Cerebellar nuclear complex (tissue), 1 donor: ENCODE data around the gene NEDD9.

Source experiments
- DNase-seq, 2 experiments: peaks; one replicate each; lab custom pipeline; 2025; lab: John Stamatoyannopoulos, UW

NEDD9 gene

DNA sequence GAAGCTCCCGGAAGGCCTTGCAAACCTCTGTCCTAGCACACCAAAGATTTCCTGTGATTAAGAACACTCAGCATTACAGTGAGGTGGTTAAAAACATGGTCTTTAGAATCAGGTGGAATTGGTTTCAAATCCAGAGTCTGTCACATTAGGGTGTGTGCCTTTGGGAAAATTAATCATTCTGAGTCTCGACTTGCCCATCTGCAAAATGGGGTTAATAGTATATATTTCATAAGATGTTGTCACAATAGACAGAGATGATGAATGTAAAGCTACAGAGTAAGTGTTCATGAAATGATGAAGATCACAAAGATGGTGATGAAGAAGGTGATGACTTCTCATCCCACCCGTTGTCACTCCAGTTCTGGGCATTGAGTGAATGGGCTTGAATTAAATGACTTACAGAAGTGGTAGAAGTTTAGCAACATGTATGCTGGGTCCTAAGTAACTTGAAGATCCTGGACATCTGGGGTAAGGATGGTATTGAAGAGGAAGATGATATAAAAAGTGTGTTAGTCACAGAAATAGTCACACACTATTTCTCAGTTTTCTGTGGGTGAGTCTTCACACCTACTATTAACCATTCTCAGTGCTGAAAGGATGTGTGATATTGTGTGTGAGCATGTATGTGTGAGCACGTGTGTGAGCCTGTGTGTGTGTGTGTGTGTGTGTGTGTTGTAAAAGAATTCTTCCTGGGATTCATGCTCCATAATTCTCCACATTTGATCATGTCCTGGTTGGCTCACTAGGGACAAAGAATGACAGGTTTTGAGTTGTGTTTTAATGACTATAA lies 28.0 kb upstream of the NEDD9 start:
- no peak for DNase-seq

DNA sequence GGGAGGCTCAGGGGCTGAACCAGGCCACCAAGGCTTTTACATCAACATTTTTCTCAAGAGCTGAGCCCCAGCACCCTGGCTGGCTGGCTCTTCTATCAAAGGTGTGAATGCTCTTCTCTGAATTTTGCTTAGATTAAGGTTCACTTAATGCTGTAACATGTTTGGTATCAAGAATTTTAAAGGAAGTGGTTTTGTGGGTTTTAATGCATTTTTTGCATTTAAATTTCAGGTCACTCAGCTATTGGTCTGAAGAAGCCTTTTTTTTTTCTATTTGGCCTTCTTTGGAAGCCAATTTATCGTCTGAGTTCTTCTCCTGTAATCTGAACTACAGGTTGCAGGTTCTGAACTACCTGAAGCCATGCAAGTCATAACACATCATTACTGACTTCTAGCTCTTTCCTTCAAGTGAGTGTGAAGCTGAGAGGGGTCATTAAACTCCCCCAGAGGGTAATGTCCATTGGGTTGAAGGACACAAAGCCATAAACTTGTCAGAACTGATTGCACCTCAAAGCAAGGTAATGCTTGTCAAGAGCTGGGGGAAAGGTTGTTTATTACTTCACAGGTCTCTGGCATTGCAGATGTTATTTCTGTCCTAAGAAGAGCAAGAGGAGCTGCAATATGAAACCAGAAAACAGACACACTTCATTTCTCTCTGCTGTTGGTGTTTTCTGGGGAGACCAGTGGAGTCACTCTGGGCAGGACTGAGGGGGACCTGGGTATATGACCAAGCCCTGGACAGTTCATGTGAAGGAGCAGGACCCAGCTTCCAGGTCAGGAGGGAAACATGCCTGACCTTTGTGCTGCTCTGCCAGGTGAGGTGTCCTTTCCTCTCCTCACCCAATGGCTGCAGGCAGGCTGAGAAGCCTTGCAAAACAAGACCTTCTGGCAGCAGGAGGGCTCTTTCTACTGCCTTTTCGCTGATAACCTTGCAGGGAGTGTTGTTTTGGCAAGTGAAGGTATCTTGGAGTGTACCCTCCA lies 26.1 kb upstream of the NEDD9 start:
- no peak for DNase-seq

DNA sequence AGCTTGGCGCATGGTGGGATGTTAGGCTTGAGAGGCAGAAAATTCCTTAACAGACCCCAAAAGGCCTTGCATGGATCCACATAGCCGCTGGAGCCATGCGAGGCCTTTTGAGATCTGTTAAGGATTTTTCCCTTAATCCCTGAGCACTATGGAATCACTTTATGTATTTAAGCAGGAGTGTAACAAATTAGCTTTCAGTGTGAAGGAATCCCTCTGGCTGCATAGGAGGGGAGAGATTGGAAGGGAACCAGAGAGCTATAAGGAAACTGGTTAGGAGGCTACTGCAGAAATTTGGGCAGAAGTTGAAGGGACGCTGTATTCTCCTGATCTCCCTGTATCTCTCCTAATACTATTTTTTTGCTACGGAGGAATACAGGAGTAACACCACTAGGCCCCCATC lies 23.1 kb upstream of the NEDD9 start:
- DNase-seq: no peak

DNA sequence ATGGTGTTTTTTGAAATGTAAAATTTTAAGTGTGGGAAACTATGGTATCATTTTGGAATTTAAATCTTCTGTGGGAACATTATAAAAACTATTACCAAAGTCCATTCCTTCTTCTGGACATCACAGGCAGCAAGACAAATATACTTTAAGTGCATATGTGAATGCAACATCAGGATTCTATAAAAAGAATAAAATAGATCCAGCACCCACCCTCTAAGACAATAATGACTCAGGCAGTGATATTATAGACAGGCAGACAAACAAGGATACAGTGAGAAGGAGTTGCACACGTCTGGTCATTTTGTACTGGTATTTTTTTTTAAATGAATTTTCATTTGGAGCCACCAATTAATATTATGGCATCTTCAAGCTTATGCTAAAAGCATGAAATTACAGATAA lies 21.1 kb upstream of the NEDD9 start:
- DNase-seq: no peak

DNA sequence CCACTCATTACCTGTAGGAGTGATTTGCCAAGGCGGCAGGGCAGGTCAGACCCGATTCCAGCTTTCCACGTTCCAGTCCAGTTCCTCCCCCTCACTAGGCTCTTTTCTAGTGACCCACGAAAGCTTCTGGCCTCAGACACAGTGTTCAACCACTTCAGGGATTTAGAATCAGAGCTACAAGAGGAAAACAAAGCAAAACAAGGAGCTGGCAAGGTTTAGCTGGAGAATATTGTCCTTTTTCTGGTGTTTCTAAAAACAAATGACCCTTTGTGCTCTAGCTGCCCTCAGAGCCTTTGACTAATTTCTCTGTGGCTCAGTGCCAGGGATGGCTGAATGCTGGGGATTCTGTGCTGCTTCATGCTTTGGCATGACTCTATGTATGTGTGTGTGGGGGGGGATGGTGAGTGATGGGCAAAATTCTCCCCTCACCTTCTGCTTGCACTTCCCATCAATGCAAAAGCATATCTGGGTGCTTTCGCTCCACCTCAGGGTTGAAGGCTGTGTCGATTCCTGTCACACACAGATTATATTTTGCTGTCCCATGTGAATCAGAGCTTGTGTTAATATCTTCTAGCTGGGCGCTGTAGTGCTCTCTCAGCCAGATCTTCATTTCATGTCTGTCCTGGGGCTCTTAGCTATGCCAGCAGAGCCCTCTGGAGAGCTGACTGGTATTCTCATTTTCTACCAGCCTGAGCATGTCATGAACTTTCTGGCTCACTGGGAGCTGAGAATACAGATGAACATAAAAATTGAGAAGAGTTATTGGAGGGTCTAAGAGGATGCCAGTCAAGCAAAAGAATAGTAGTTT lies 19.3 kb upstream of the NEDD9 start:
- no peak for DNase-seq

DNA sequence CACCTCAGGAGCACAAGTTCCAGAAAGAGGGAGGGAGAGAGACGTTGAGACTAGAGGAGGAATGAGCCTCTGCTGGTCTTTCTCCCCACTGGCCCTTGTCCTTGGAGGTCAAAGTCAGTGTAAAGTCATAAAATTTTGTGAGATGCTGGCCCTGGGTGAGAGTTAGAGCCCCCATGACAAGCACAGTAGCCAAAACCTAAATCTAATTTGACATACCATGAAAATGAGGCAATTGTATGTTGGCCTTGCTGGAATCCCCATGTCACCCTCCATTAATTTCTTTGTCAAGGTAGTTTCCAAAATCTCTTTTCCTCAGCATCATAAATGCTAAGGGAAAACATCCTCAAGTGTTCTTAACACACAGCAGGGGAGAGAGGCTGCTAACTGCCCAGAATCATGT lies 17.6 kb upstream of the NEDD9 start:
- DNase-seq: no peak

DNA sequence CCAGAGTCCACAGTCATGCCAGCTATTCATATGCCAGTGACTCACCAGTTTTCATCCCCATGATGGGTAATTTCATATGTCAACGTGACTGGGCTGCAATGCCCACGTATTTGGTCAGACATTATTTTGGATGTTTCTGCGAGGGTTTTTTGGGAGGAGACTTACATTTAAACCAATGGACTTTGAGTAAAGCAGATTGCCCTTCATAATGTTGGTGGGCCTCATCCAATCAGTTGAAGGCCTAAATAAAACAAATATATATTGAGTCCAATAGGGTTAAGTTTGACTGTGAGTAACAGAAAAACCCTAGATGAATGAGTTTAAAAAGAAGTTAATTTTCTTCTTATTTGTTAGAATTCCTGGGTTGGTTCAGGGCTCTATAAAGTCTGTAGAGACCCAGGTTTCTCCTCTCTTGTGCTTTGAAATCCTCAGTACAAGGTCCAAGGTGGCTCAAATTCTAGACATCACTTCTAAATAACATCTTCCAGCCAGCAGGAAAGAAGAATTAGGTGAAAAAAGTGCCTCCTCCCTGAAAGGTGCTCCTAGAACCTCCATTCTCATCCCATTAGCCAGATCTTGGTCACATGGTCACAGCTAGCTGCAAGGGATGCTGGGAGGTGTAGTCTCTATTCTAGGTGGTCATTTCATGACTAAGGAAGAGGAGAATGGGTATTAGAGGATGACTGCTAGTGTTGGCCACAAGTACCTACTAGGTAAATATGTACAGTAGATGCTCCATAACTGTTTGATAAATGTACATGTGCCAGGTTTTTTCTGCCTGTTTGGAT lies 16.7 kb upstream of the NEDD9 start:
- no peak for DNase-seq

DNA sequence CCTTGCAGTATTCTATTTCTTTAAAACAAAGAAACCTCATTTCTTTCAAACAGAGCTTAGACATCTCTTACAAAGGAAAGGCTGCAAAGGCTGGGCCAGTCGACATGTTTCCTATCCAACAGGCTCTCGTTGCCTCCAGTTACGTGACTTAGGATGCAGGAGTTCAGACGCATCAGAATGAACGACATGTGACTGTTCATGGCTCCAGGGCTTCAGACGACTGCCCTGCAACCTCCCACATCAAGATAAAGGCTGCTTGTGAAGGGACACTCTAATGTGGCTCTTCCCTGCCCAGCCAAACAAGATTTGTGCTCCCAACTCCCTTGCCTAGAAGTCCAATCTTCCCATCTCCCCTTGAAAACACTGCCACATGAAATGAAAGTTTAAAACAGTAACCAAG lies 14.3 kb upstream of the NEDD9 start:
- no peak for DNase-seq

DNA sequence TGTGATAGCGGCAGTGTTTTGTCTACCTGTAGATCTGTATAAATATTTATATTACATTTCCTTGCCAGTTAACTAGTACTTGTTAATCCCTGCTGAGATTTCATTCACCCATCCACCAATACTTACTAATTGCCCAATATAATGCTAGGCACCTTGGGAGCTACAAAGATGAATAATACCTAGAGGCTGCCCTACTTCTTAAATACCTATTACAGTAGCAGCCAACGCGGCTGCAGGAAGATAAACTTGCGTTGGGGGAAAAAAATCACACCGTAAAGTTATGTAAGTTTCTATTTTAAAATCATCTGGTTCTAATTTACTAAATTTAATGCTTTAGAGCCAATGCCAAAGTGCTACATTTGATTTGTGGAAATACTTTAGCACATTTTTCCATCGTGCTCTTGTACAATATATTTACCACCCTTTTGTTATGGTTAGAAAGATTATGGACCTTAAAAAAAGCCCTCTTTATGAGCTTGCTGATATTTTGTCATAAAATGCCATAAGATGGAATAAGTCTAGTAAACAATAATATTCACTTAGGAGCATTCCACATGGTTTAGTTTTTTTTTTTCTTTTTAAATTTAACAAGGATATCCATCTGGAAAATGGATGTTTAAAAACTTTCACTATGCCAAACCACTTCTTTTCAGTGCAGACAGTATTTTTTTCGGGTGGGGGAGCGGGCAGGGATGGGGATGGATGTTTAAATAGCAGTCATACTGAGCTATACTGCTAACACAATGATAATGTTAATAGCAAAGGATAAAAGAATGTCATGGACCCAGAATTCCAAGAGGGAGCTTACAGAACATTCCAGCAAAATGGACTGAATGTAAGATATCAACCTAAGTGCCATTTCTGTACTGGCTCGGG lies 13.2 kb upstream of the NEDD9 start:
- no peak for DNase-seq

DNA sequence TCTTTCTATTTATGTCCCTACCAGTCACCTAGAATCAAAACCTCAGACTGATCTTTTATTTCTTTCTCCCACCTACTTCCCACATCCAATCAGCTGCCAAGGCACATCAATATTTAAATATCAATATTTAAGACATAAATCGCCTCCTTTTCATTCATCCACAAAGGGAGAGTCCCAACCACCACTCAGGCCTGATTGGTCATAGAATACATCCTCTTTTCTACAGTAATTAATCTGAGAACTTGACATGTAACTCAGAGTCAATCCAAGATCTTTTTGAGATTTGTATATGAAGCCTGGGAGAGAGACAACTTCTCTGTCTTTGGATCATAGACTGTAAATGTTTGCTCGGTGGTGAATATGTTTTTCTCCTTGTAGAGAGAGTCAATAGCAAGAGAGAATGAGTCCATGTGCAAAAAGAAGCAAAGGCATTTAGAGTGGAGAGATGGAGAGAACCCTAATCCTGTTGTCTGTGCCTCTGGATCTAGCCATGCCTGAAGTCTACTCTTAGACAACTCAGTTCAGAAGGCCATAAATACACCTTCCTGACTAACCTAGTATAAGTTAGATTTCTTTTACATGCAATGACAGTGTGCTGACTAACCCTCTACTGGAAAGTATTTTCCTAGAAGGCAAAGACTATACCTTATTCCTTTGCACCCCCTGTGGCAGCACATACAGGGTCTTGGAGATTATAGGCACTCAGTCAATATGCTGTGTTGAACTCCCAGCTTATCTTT lies 12.1 kb upstream of the NEDD9 start:
- DNase-seq: no peak

DNA sequence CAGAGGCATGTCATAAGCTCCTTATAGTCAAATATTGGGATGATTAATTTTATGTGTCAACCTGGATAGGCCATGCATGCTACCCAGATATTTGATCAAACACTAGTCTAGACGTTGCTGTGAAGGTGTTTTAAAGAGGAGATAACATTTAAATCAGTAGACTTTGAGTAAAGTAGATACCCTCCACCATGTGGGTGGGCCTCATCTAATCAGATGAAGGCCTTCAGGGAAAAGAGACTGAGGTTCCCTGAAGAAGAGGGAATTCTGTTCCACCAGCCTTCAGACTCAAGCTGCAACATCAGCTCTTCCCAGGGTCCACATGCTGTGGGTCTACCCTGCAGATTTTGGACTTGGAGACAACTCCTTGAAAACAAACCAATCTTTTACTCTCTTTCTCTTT lies 11.4 kb upstream of the NEDD9 start:
- no peak for DNase-seq

DNA sequence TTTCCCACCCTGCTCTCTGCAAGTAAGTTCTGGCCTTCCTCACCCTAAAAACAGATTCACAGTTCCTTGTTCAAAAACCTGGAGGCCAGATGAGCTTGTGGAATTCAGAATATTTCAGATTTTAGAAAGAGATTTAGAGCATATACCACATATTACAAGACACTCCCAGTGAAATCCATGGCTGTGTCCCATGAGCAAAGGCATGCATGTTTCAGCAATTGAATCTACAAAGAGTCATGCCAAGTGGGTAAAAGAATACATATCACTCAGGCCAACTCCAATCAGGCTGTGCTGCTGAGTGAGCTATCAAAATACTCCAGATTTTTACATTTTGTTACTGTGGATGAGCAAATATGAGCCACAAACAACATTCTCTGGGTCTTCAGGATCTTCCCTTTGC lies 10.2 kb upstream of the NEDD9 start:
- DNase-seq: no peak

DNA sequence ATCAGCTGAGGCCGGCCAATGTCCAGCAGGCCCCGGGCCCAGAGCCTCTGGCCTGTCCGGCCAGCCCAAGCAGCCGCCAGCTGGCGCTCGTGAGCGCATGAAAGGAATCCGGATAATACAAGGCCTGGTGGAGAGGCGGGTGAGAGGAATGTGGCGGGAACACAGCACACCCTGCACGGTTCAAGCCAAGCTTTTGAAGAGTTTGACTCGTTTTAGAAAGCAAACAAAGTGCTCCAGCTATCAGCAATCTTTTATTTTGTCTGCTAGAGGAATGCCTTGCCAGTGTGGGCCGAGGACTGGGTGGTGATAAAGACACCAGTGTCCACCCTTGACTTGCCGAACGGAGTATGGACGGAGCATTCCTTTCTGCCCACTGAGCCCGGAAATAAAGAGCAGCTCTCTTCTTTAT lies 9.3 kb upstream of the NEDD9 start:
- DNase-seq: no peak

DNA sequence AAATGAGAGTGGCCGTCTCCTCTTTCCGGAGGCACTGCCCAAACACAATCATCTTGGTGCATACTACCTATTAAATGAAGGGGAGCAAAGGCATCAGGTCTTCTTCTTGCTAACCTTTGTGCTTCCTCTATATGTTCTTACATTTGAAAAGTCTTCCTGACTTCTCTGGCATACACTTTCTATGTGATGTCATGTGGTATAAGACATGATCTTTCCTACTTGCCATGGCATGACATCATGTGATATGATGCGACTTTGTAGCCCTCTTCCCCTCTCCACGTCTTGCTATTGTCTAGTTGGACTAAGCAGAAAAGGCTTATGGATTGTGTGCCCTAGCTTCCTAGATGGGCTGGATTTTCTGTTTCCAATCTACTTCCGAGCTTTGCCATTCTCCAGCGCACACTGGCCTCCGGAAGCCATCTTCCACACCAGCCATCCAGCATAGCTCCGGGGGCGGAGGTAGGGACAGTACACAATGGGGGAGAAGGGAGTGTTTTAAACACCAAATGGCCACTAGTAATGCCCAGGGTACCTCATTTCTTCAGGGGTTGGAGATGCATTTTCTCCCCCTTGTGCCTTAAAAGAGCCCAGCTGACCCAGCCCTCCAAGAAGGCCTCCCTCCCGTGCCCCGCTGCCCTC lies 8.8 kb upstream of the NEDD9 start:
- no peak for DNase-seq

DNA sequence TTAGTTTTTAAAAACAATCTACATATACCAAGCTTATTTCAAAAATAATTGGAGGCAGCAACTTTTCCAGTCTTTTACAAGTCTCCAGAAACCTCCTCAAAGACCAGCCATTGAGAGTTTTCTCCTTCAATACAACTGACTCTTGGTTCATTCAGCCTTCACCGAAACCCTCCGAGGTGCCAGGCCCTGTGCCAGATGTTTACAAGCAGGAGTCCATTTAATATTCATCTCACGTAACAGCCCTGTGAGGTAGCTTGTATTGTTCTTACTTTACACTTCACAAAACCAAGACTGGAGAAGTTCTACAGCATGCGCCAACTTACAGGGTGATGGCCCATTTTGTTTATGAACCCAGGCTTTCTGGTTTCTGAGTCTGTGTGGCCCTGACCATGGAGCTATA lies 5.5 kb upstream of the NEDD9 start:
- DNase-seq: no peak

DNA sequence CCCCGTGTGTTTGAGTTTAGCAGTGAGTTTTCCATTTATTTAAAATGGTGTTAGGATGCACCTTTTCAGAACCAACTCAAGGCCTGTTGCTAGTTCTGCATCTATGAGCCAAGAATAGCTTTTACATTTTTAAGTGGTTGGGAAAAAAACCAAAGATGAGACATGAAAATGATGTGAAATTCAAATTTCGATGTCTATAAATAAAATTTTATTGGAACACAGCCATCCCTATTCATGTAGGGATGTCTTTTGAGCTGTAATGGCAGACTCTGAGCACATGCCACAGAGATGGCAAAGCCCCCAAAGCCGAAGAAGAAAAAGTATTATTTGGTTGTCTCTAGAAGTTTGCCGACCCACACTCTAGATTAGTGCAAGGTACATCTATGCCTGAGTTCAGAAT lies 5.0 kb upstream of the NEDD9 start:
- no peak for DNase-seq

DNA sequence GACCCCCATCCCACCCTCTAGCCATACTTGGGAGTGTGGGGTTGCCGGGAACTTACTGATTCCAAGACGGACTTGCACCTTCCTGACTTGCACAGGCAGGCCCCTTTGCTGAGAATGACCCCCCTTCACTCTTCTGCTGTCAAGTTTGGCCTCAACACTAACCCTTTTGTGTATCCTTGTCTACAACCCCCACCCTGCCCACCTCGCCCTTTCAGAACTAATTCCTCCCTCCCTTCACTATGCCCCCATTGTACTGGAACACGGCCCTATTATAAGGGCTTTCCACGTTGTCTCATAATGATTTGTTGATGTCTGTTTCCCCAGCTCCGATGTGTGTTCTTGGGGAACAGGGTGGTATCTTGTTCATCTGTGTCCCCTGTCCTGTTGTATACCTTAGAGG lies 4.4 kb upstream of the NEDD9 start:
- no peak for DNase-seq

DNA sequence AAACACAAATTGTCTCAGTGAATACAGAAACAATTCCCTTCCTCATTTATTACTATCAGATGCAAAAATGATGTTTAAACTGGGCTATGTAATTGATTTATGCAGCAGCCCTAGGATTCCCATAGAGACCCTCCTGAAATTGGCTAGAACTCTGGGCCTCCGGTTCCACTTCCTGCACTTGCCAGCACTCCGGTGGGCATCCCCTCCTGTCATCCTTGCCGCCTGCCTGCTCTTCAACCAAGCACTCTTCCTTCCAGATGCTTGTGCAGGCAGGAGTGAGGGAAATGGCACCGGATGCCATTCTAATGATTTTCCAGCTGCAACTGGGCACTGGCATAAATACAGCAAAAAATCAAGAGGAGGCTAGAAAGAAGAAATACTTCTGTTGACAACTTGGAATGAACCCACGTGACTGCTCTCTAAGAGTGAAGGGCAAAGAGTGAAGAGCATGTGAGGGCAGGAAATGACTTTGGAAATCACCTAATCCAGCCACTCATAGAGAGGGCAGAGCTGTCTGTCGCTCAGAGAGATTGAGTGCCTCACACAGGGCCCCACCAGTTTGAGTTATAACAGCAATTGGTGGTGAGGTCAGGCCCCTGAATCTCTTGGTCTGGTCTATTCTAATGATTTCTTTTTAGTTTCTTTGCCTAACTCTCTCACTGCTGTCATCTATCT lies 3.7 kb upstream of the NEDD9 start:
- no peak for DNase-seq

DNA sequence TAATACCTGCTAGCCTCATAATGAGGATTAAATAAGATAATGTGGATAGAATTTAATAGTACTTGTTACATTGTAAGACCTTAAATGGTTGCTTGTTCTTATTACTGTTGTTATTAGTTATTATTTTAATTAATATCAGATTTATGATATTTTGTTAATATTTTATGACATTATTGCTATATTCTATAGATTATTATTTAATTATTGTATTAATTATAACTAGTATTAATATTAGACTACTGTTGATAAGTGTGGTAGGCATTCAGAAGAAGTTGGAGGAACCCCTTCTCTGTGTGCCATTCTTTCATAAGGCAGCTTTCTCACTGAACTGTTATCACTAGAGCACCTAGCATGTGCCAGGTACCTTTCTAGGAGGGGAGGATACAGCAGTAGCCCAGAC lies 2.6 kb upstream of the NEDD9 start:
- DNase-seq: no peak
